Measurements from ENCODE around the gene RUNX2.

The RUNX2 gene

DNA sequence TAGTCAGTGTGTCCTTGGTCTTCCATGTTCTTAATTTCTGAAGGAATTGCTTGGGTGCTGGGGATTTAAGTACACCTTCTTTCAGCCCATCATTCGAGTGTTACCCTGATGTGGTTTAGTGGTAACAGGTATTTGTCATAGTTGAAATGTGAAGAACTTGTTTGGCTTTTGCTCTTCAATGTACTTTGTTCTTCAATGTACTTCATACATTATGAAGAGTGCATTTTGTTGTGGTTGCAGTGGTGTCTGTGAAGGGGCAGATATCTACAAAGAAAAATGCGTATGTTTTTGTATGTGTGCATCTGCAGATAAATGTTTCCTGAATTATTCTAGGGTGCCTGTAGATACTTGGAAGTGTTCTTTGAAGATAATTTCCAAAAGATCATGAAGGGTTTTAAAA lies 160.8 kb downstream of the RUNX2 start:
- DNase-seq: peak in 5 of 6 experiments; percentile 5 to 78 (median 65)

DNA sequence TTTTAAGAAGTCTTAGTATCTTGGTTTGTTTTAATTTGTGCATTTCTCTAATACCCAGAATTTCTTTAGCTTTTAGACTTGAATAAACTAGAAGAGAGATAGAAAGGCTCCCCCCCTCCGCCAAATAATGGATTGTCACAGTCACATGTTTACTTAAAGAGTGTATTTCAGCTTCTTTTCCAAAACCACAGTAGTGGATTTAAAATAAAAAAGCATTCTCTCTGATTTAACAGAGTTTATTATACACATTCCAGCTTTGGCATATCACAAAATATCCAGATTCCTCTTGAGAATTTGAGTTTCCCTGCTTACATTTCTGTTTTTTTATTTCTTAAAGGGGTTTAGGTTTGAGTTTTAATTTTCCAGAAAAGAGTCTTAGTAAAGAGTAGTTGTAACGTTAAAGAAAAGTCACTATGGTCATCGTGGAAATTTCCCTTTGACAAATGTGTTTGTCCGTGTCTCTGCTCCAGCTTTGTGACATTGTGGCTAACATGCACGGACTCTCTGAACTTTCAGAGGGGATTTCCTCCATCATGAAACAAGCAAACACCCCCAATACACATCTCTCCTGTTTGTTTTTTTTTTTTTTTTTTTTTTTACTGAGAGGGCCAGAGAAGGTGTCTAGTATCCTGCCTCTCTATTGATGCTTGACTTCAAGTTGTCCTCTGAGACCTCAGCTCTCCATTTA lies 163.1 kb downstream of the RUNX2 start:
- no peak for DNase-seq

DNA sequence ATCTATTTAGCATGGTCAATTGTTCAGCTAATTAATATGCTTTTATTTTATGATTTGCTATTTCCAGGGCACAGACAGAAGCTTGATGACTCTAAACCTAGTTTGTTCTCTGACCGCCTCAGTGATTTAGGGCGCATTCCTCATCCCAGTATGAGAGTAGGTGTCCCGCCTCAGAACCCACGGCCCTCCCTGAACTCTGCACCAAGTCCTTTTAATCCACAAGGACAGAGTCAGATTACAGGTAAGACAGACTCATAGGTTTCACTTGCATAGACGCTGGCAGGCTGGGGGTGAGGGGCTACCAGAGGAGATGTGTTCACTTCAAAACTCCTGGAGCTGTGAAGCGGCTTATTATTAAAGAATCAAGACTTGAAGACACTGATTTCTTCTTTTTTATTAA lies 163.7 kb downstream of the RUNX2 start:
- DNase-seq: no peak

DNA sequence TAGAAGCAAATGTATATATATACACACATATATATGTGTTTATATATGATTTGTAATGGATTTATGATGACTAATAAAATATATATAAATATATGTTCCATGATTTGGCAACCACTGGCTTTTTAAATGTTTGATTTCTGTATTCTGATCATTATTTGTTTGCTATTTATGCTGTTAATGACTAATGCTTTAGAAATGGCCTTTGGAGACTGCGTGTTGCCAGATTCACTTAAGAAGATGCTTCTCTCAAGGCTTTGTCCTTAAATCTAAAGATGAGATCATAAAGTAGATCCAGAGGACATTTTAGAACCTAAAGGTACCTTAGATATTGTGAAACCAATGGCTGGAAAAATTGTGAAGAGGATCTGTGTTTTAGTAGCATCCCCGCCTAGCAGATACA lies 165.6 kb downstream of the RUNX2 start:
- DNase-seq: no peak

DNA sequence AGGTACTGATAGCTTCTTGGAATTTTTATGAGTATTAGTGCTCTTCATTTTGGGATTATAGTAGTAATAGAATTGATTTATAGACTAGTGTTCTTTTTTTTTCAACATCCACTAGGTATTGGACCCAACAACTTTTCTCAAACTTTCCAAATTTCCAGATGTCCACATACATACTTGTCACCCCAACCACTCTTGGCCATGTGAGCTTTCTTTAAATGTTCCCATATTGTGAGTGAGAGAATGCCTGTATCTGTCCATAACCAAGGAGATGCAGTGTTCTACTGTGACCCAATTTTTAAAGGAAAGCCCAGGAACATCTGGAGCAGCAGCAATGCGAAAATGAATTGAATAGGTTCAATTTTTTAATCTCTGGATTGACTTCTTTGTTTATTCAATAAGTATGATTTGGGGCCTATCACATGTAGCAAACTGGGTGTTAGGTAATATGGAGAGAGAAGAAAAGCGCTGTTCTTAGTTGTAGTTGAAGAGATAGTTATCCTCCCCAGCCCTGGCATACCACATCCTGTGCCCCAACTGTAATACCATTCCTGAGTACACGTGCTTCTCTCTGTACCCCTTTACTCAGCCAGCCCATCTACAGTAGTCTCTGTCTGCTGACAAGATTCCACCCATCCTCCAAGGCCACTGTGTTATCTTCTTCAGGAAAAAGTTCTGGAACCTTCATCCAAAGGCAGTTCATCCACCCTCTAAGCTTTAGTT lies 166.4 kb downstream of the RUNX2 start:
- peak in 3 of 6 experiments; percentile 38 to 48 (median 42) for DNase-seq

DNA sequence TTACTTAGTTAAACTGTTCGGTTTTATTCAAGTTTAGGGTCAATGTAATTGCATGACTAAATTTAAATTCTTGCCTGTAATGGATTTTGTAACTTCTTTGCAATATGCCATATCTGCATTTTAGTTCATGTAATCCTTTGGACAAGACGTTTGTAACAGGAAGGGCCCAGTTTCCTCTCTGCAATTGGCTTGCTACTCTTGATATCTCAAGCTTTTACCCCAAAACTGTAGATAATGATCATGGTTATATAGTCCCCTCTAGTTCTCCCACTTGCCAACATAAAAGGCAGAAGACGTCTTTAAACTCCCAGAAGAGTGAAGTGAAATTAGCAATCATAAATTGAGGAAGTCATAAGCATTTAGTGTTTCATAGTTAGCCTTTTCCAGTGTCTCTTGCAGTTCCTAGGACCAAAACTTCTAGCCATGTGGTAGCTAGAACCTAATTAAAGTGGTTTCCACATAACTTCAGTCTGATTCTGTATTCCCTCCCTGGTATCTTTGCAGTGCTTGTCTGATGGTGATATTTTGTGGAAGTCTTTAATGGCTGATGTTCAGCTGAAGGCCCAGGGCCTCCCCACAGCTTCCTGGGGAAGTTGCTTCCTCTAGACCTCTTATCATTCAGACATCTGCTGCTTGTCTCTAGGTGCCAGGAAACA lies 167.4 kb downstream of the RUNX2 start:
- peak in 4 of 6 experiments; percentile 6 to 58 (median 48) for DNase-seq

DNA sequence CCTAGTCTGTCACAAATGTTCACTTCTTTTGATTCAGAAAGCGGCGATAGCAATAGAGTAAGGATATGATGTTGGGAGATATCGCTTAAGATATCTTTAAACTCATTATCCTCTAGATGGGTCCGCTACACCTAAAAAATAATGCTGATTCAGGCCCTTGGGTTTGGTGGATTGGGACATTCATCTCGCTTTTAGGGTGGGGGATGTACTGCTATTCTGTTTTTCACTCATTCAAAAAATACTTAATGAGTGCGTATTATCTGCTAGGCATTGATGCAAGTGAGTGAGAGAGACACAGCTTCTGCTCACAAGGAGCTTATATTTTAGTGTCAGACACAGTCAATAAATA lies 167.9 kb downstream of the RUNX2 start:
- DNase-seq: no peak

DNA sequence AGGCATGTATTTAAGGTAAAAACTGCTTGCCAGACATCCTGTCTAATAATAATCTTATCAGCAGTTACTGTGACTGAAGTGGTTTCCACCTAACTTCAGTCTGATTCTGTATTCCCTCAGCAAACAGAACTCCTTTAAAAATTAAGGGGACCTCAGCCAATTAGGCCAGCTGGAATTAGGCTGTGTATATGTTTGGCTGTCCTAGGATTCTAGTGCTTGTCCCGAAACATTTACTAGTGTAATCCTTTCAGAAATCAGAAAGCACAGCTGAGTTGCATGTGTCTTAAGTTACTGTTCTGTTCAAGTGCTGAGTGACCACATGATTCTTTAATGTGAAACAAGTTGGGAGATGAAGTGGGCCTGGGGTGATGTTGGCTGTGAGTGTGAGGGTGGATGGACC lies 170.5 kb downstream of the RUNX2 start:
- no peak for DNase-seq

DNA sequence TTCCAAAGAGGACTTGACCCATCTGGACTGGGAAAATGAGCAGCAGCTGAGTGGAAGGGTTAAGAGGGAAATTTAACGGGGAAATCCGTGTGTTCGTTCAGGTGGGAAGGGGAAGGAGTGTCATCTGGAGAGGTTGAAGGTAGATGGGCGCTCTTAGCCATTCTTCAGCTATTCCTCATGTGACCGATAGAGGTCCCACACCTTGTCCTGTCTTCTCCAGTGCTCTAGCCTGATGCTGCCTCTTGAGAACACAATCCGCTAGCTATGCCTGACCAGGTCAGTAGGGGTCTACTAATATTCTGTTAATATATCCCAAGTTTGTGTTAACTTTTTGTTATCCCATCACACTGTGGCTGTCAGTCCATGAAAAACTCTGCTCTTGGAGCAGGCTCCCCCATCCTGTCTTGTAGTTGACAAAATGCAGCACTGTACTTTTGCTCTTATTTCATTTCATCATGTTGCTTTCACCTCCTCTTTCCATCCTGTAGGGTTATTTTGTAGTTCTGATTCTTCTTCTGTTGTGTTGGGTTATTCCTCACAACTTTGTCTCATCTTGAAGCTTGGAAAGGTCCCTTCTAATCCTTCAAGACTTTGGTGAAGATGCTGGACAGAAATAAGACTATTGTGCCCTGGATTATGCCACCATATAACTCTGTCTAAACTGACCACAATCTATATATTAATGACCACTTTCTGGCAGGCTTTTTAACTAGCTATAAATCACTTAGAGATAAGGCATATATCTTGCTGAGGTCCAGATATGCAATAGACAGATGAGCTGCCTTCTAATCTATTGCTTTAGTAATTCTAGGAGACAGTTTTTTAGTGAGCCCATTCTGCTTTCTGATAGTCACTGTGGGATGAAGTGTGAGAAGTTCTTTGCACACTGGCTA lies 173.0 kb downstream of the RUNX2 start:
- no peak for DNase-seq

DNA sequence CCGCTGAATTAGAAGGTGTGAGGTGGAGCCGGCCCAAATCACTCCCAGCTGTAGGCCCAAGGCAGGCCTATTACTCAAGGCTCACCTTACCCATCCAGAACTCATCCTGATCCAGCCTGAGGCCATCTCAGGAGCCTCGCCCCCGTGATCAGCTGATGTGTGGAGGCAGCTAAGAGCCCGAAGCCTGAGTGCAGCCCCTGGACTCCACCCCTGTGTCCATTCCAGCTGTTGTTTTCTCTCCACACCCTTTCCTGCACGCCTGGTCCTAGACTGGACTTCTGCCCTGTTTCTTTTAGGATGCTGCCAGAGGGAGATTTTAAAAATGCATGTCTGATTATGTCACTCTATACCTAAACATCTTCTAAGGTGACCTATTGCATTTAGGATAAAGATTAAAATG lies 174.3 kb downstream of the RUNX2 start:
- DNase-seq: no peak

DNA sequence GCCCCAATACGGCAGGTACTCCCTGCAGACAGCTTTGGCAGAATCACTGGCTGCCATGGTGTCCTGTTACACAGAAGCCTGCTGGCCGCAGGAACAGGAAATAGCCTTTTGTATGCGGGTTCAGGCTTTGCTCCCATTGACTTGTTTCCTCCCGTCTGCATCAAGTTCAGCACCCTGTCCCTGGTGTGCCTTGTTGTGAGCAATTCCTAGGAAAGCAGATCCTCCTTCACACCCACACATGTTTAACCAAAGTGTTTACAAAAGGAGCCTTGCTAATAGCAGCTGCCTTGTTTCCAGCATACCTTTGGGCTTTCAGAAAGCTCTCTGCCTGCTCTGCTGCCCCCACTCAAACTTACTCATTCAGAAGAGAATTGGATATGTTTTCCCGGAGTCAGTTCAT lies 176.8 kb downstream of the RUNX2 start:
- no peak for DNase-seq

DNA sequence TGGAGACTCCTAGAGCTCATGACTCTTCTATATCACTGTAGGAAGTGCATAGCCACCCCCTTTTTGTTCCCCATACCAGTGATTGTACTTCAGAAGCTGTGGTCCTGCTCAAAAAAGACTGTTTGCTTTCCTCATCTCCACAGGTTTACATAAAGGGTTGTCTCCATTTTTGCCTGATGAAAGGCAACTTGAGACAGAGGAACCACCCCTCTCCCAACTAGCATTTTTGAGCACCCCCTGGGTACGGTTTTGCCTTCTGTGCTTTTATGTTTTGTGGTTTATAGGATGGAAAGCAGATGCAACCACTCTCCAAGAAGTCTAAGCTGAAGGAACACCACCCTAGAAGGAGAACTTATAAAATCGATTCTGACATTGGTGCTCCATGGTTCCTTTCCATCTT lies 177.3 kb downstream of the RUNX2 start:
- no peak for DNase-seq

DNA sequence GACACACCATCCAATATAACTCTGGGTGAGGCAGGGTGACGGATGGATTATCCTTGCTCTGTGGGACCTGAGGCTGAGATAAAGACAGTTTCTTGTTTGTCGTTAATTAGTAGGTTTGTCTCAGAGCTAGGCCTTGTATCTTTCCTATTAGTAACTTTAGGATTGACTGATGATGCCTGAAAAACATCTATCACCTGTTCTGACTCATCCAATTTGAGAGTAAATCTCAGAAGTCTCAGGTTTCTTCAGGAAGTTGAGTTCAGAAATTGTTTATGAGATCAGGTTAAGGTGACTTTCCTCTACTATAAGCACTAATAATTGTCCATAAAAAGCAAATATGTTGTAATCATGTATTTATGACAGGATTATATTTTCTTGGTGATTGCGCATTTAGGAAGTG lies 179.1 kb downstream of the RUNX2 start:
- no peak for DNase-seq

DNA sequence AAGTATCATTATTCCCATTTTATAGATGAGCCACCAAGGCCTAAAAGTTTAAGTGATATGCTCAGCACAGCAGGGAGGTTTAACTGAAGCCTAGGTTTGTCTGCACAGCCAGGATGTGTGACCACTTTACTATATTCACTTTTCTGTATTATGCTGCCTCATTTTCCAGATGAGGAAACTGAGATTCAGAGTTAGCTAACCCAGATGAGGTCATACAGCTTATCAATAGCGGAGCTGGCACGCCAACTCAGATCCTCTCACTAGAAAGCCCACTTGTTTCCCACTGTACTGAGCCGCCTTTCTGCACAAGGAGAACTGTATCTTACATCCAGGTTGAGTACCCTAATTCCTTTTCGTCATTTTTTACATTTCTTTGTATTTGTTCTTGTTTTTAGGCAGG lies 181.3 kb downstream of the RUNX2 start:
- DNase-seq: no peak

DNA sequence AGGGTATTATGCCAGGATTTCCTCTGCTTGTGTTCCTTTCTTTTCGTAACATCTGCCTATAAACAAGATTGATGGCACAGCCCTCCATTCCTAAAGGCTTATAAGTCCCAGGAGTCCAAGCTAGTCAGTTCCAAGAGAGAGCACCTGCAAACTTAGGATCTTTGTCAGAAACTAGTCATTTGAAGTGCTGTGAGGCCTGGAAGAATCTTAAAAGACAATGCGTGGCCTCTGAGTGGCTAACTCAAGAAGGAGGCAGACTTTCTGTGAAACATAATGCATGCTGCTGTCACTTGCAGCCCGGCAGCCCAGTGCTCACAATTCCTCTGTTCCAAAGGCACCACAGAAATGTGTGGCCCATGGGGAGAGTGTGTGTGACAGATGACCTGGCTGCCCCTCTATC lies 184.6 kb downstream of the RUNX2 start:
- no peak for DNase-seq

DNA sequence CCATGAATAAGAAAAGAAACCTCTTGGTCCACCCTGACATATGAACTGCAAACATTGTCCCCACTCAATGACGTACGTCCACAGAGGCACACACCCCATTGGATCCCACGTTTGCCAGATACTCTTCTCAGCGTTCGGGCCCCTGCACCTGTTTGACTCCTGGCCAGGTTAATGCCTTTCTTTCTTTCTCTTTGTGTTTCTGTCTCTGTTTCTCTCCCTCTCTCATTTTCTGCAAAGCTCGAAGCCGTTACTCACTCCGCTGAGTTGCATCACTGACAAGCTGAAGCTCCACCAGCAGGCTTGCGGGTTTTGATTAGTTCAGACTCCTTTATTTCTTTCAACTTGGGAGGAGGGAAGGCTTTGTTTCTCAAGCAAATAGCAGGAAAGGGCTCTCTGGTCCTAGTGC lies 185.1 kb downstream of the RUNX2 start:
- no peak for DNase-seq

DNA sequence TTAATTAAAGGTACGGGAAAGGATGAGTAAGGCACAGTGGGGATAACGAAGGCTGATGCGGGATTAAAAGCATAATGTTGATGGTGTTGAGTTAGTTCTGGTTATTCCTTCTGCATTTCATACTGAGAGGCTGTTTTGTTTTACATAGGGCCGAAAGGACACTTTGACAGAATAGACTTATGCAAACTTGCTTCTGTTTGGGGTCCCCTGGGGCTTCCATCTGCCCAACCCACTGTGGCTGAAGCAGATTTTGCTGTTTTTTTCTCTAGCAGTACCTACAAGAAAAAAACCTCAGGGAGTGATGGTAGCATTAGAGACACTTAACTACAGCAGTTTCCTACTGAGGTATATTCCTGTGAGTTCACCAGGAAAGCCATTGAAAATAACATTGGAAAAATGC lies 185.7 kb downstream of the RUNX2 start:
- DNase-seq: no peak

DNA sequence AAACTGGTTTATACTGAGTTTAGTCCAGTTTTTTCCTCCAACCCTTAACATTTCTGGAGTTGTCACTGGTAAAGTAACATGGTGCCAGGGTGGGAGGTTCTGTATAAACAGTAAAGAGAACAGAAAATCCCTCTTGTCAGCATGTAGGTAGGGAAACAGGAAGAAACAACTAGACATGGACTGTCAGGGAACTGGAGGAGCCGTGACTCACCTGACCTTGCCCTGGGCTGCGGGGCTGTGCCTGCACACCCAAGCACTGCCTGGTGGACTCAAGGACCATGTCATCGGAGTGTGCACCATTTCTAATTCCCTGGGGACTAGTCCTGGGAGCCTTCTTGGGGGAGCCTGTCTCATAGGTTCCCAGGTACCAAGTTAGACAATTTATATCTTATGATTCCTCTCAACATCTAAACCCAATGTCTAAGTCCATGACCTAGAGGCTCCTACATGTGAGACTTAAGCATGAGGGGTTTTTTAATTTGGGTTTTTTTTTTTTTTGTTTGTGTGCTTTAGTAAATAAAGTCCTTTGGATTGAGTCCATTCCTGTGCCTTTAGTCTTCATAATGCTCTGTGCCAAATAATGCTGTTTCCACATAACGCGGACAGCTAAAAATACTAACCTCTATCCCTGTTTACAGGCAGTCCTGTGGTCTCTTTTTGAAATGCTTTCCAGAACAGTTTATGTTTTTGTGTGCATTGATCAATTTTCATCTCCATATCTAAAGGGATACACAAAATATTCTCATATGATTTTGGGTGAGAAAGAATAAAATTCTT lies 186.5 kb downstream of the RUNX2 start:
- DNase-seq: no peak

DNA sequence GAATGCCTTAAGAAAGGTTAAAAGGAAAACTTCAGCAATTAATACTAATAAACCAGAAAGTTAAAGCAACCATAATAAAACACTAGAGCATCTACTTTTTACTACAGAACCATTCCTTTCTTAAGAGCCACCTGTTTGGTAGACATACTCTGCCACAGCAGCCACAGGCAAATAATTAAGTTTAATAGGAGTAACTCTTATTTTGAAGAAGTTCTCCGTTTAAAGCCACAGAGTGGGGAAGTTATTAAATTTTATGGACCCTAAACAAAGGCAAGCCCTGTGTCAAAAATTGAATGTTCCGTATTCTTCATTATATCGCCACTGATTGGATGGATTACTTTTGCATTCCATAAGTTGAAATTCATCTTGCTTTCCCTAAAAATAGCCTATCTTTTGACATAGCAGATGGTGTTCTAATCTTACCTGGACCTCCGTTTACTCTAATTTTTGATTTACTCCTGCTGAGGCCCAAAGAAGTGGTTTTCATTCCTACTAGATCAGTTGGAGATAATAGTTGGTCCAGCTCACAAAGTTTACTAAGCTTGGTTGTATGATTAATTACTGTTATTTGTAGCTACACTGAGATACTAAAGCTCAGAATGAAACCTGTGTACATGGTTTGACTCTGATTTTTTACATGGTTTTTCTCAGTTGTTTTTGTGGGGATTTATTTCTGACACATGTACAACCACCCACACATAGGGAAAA lies 190.0 kb downstream of the RUNX2 start:
- DNase-seq: no peak

DNA sequence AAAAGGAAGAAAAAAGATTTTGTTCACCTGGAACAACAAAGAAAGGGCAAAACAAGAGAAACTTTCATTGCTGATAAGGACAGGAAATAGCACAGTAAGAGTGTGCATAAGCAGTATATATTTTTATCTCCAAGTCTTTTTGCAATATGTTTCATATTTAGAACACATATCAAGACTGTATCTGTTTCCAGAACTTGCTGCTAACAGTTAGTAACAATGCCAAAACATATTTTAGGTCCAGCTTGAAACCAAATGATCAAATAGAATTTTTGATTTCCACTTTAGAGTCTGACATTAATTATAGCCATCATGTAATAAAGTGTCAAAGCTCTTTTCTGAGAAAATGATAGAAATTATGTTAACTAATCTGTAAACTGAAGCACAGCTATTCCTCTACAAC lies 193.1 kb downstream of the RUNX2 start:
- no peak for DNase-seq

DNA sequence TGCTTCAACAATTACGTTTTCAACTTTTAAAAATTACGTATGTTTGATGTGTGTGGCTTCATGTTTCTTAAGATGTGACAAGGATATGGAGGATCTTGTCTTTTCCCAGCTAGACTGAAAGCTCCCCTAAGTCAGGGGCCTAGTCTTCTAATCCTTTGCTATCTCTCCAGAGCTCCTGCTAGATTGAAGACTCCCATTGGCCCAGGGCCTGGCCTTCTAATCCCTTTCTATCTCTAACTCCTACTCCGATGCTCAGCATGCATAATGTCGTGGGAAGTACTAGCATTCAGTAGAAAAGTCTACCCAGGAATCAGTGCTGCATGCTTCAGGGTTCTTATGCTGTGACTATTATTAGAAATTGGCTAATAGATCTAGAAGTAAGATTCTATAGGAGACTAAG lies 194.4 kb downstream of the RUNX2 start:
- DNase-seq: no peak

DNA sequence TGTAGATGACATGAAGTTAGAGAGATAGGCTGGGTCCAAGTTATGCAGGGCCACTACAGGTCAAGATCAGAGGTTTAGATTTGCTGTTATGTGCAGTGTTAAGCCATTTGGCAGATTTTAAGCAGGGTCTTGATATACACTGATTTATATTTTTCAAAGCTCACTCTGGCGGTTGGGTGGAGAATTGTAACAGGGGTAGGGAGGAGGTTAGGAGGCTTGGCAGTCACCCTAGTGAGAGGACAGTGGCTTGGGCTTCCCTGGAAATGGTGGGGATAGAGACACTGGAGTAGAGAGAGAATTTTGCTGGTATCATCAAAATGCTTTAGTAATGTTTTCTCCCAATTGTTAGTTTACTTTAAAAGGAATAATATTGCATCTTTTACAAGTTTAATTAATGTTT lies 199.1 kb downstream of the RUNX2 start:
- no peak for DNase-seq

All from stimulated activated naive CD4-positive, alpha-beta T cell (primary cell).